ENCODE results near the gene AMH.
A peak's percentile ranks its signal among the peaks of the same experiment; 100 is the strongest.

The AMH gene

GRCh38 chr19:2236314-2237050 lies 12.6 kb upstream of the AMH start, which contains the start of the genes PLEKHJ1 and SF3A2:
Gene PLEKHJ1, minus strand, starts transcription at chr19:2236329. Its CDS starts 81 bp downstream, at chr19:2236248.
Gene SF3A2, plus strand, starts transcription at chr19:2236824. Its CDS starts 6,595 bp downstream, at chr19:2243419.
- peak; percentile 99 for DNase-seq

GRCh38 chr19:2237051-2237868 lies 11.9 kb upstream of the AMH start:
- DNase-seq: no peak

GRCh38 chr19:2237869-2238153 lies 11.3 kb upstream of the AMH start:
- DNase-seq: no peak

- no peak for DNase-seq
These were observed 9.9 kb upstream of the AMH start for GRCh38 chr19:2239173-2239572.

DNA sequence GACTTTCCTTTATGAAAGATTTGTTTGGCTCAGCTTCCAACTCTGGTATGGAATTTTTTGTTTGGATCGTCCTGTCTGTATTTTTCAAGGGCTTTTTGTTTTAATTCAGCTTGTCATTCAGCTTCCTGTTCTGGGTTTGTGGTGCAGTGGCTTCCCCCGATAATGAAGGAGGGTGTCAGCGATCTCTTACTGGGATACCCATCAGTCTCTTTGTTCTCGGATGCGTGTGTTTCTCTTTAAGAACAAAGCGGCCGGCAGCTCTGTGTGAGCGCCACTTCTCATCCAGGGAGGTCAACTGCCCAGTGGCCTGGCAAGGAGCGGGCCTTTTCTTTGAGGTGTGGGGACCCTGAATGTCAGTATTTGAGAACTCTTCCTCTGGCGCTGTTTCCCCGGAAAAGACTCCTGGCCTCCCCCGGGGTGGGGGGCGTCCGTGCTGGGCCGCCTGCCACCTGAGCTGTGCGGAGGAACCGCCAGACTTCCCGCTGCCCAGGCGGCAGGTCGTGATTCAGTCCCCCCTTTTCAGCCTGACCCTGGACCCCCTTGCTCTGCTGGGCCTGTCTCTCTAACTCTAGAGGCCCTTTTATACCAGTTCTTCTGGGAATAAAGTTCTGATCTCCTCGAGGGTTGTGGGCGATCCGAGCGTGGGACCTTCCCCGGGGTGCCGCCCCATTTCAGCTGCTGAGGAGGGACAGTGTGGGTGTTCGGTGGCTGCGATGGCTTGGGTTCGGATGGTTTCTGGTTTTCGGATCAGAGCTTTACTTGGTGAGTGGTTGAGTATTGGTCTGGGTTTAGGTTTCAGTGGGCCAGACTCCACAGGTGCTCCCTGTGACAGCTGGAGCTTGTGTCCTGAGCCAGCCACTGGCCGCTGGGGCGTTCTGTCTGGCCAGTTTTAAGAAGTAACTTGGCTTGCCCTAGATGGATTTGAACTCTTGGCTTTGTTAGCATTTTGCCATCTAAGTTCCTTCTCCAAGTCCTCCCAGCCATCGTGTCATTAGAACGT lies 9.1 kb upstream of the AMH start:
- no peak for DNase-seq

DNA sequence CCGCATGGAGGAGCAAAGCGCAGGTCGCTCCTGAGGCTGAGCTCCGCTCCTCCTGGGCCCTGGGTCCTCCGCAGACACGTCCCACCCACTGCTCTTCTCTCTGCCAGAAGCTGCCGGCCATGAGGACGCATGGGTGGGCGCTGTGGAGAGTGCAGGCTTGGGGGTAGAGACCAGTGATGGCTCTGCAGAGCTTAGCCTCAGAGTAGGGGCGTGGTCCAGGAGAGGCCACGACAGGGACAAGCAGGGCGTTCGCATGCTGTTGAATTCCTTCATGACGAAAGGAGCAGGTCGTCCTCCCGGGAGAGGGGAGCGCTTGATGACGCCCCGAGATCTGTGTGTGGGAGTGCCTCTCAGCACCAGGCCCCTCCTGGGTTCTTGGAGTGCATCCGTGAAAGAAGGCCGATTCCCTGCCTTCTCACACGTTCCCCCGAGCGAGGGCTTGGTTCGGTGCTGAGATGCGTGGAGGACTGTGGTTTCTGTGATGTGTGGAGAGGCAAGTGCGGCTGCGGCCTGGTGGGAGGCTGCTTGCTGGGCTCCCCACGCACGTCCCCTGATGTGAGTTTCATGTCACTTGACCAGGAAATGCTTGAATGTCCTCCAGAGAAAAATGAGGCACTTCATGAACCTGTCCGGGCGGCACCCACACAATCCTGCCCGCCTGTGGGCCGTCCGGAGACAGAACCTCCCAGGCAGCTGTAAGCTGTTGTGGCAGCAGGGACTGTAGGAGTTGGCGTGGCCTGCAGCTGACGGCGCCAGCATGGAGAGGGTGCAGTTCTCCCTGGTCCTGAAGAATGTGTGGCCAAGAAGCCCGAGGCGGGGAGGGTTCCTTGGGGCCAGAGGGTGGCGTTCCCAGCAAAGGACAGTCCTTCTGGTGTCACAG lies 8.0 kb upstream of the AMH start:
- no peak for DNase-seq

- no peak for DNase-seq
These were observed 7.0 kb upstream of the AMH start for GRCh38 chr19:2242092-2242537.

GRCh38 chr19:2242816-2243215 lies 6.3 kb upstream of the AMH start:
- no peak for DNase-seq

GRCh38 chr19:2243274-2244124 lies 5.6 kb upstream of the AMH start:
- no peak for DNase-seq

DNA sequence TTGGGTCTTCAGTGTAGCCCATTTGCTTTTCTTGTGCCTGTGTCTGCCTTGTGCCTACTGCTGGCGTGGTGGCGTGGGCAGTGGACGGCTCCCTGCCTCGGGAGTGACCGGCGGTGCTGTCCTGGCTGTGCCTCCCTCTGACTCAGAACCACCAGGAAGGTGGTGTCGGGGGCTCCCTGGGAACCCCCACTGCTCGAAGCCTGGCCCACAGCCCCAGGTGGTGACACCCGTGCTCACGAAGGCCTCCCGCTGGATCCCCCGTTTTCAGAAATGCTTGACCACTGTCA lies 5.1 kb upstream of the AMH start:
- DNase-seq: no peak

- no peak for DNase-seq
These were observed 4.6 kb upstream of the AMH start for GRCh38 chr19:2244486-2244885.

- no peak for DNase-seq
These were observed 3.9 kb upstream of the AMH start for GRCh38 chr19:2245273-2245672.

DNA sequence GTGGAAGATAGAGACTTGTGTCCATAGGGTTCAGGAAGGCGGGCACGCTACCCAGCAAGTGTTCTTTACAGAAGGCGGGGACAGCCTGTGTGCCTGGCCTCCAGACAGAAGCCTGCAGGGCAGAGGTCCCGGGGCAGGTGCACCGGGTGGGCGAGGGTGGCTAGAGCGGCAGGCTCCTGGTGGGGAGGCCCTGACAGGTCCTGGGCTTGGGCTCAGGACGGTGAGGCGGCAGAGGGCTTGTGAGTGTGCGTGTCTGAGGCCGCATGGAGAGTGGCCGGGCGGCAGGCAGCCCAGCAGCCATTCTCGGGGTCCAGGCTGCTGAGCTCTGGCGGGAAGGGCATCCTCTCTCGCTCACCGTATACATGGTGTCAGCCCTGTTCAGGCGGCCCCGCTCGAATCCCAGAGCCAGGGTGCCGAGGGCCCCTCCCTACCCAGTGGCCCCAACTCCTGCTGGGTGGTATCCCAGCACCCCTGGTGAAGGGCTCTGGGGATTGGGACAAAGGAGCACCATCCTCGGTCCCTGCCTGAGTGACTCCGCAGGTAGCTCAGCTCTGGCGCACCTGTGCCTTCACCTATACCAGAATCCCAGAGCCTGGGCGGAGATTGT lies 3.0 kb upstream of the AMH start:
- DNase-seq: no peak

GRCh38 chr19:2246801-2247361 lies 2.2 kb upstream of the AMH start:
- no peak for DNase-seq

DNA sequence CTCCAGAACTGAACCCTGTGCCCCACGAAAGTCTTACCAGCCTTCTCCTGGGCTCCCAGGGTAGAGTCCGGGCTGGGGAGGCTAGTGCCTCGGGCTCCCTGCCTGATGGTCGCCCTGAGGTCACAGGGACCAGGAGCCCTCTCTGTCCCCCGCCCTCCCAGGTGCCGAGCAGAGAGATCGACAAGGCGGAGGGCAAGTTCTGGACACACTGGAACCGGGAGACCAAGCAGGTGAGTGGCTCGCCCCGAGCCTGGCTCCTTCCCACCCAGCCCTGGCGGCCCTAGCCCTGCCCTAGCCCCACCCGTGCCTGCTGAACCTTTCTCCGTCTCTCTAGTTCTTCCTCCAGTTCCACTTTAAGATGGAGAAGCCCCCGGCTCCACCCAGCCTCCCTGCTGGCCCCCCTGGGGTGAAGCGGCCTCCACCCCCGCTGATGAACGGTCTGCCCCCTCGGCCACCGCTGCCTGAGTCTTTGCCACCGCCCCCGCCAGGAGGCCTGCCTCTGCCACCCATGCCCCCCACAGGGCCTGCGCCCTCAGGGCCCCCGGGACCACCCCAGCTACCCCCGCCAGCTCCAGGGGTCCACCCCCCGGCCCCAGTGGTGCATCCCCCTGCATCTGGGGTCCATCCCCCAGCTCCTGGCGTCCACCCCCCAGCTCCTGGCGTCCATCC lies 1.6 kb upstream of the AMH start:
- no peak for DNase-seq

DNA sequence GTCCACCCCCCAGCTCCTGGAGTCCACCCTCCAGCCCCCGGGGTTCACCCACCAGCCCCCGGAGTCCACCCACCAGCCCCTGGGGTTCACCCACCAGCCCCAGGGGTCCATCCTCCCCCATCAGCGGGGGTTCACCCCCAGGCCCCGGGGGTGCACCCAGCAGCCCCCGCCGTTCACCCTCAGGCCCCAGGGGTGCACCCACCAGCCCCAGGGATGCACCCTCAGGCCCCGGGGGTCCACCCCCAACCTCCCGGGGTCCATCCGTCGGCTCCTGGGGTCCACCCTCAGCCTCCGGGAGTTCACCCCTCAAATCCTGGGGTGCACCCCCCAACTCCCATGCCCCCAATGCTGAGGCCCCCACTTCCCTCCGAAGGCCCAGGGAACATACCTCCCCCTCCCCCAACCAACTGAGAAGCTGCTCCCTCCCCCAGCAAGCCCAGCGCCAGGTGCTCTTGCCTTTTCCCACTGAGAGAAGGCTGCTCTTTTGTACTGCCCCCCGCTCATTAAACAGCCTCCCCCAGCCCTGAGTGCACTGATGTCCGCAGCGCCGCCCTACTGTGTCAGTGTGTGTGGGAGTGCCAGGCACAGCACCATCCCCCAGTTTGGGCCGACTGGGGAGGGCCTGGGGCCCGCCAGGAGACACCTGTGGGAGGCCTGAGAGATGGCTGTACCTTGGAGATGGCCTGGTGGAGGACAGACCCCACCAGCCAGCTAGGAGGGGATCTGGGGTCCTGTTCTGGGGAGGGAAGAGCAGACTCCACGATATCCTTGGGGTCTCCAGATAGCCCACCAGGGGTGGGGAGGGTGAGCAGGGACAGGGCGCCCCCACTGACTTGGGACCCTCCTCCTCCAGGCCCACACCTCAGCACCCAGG lies 750 bp upstream of the AMH start:
- DNase-seq: no peak

DNA sequence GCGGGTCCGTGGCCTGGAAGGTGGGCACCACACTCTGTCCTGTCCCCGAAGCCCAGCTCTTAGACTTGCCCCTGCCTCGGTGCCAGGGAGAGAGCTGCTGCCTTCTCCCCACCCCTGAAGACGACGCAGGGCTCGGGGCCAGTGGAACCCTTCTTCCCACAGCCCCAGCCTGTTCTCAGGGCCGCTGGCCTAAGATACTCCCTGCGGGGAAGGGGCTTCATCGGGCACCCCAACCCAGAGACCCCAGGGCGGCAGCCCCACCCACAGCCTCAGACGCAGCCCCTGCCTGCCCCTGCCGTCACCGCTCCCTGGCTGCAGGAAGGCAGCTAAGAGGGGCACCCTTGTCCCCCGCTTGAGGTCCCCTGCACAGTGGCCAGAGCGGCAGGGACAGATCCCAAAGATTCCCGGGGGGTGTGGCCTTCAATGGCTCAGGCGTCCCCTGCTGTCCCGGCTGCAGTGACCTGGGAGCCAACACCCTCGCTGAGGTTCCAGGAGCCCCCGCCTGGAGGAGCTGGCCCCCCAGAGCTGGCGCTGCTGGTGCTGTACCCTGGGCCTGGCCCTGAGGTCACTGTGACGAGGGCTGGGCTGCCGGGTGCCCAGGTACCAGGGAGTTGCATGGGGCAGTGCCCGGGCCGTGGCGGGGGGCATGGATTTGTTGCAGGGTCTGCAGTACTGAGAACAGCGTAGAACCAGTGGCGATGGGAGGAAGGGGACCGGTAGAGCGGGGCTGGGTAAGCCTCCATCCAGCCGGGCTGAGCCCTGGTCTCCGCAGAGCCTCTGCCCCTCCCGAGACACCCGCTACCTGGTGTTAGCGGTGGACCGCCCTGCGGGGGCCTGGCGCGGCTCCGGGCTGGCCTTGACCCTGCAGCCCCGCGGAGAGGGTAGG lies 1.0 kb downstream of the AMH start:
- no peak for DNase-seq

DNA sequence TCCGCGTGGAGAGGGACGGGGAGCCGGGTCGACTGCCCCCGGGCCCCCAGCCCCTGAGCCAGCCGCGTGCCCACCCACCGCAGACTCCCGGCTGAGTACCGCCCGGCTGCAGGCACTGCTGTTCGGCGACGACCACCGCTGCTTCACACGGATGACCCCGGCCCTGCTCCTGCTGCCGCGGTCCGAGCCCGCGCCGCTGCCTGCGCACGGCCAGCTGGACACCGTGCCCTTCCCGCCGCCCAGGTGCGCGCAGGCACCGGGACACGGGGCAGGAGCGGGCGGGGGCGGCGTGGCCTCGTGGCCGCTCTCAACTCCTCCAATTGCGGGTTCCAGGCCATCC lies 1.6 kb downstream of the AMH start:
- no peak for DNase-seq

All from stimulated activated CD8-positive, alpha-beta memory T cell treated with anti-CD3 and anti-CD28 coated beads, Interleukin-4, amount 100 ng/mL, for 48 hours (primary cell).